ENCODE data around the gene LTA4H. TPM values are rescaled to one million over a fixed set of nuclear protein-coding genes. Genes with fewer than 3 reads are reported as not detected.
A peak's percentile ranks its signal among the peaks of the same experiment; 100 is the strongest.

Gene LTA4H
- total and polyA plus RNA-seq, 2 of the 4 experiments (the other 2 are of a cell fraction): 41.0 to 43.3 TPM

DNA sequence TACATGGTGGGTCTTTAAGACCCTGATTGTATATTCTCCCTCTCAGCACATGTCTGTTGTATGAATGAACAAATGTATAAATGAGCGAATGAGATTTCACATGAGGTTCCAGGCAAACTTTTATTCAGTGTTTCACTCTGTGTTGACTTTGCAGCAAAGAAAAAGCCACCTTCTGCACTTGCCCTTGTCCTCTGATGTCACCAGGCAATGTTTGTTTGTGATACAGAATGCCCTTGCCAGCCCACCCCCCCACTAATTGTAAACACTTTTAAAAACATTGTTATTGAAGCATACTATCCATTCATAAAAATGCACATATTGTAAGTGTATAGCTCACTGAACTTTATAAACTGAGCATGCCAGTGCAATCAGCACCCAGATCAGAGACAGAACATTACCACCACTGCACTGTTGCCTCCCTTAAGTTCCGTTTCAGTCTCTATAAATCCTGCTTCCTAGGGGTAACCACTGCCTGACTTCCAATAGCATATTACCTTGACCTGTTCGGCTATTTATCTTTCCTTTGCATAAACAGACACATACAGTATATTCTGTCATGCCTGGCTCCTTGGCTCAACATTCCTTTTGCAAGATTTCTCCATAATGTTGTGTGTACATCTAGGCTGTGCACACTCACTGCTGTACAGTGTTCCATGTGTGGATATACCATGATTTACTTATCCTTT, 11.3 kb upstream of the LTA4H start:
- dilution Hi-C loops (cut with HindIII; ENCODE audit: low sequenced_read_pairs, unreplicated experiment): no loop called here
- Histone ChIP-seq H2AK5ac (ENCODE audit: low read depth, low read length) (no peak overlapping the region), H3K79me1 (ENCODE audit: low read depth in 1 of 2, low read length in 2 of 2) (no peaks in the 10 kb centered on the region; a peak in 1 of 4 replicates), H3K18ac (ENCODE audit: low read depth, low read length) (no peak overlapping the region), H4K8ac (ENCODE audit: low read depth in 2 of 2, low read length in 2 of 2) (no peak overlapping the region), H3K4me1 (ENCODE audit: control insufficient read depth, insufficient read depth, low read length) (peaks cover 7% of the 10 kb centered on the region), H2BK5ac (ENCODE audit: low read depth, low read length, poor library complexity, severe bottlenecking) (no peak overlapping the region), H3K9ac (ENCODE audit: low read depth, low read length) (no peak overlapping the region), H3K14ac (replicated peaks; ENCODE audit: low read depth, low read length) (no peak overlapping the region), H3K56ac (ENCODE audit: extremely low read depth, insufficient read depth, low read length) (no peak overlapping the region), H3K23ac (ENCODE audit: low read depth, low read length) (no peak overlapping the region), H2BK20ac (ENCODE audit: low read depth, low read length) (no peak overlapping the region), H2AK9ac (replicated peaks; ENCODE audit: low read depth, low read length, poor library complexity) (no peak overlapping the region), H4K20me1 (ENCODE audit: insufficient read depth, low read length) (no peaks in the 10 kb centered on the region), H3K9me1 (ENCODE audit: insufficient read depth, low read length) (peaks cover 15% of the 10 kb centered on the region), H3K27me3 (ENCODE audit: control insufficient read depth, insufficient read depth, low read length) (no peaks in the 10 kb centered on the region), H2AFZ (replicated peaks; ENCODE audit: low read length, poor library complexity) (no peak overlapping the region), H2BK15ac (ENCODE audit: low read depth, low read length) (no peak overlapping the region), H3K27ac (ENCODE audit: insufficient read depth, low read length) (no peak overlapping the region), H3K9me3 (ENCODE audit: control insufficient read depth, insufficient read depth, low read length) (no peaks in the 10 kb centered on the region), H3K36me3 (ENCODE audit: control insufficient read depth, insufficient read depth, low read length) (no peaks in the 10 kb centered on the region), H4K91ac (ENCODE audit: insufficient read depth, low read depth, low read length) (no peak overlapping the region), H2BK120ac (ENCODE audit: low read depth, low read length) (no peak overlapping the region), H4K5ac (ENCODE audit: low read depth, low read length) (no peak overlapping the region), H3K4me2 (ENCODE audit: low read depth, low read length) (no peak overlapping the region), H3K4me3 (ENCODE audit: insufficient read depth, low read depth, low read length) (no peak overlapping the region), H3K4ac (ENCODE audit: low read depth, low read length) (no peak overlapping the region)
- intact Hi-C loops (cut with micrococcal nuclease): no loop called here
- POLR2A ChIA-PET (ENCODE audit: unreplicated experiment): no interaction called here
- DNase-seq (no peak), ATAC-seq (ENCODE audit: low read depth) (0 out of 2 replicates have a peak, but pooled peaks have one; percentile 8)
- no TSS peak for BruUV-seq (replicated peaks)
- WGBS, 2 experiments (ENCODE audit: extremely low coverage in 2 of 2, insufficient read length in 1 of 2): 71% methylated on average over 1 of the region's 3 CpGs; no CpG with 5 or more reads in 1 of the 2 experiments
- TF ChIP-seq MAZ (IDR thresholded peaks at IDR 0.05; ENCODE audit: borderline replicate concordance, low read depth, low read length): no peak
- CTCF ChIA-PET: no interaction called here
- in situ Hi-C loops (cut with MboI; ENCODE audit: low sequenced_read_pairs): no loop called here

Data from IMR-90 (cell line).